Omental fat pad (tissue), 4 donors: ENCODE results near the gene GTSE1. TPM values are rescaled to one million over a fixed set of nuclear protein-coding genes. Genes with fewer than 3 reads are reported as not detected.

Experiments used
- ATAC-seq: fragments of 150-250 bp; one replicate; pipeline ENCODE4 v1.9.1; 2016; ENCODE audit warnings: mild to moderate bottlenecking, moderate library complexity; ENCODE audit not compliant: low FRiP score
- DNase-seq: peaks from one replicate; pipeline ENCODE4 v3.0.0-alpha.2; 2019; ENCODE audit warnings: low spot score
- CTCF ChIP-seq, 3 donors: fragments of 450-650 bp; IDR thresholded peaks; one replicate each; pipeline ENCODE4 v1.5.1; 2016 to 2017; ENCODE audit warnings: antibody characterized with exemption in 3 of 3, mild to moderate bottlenecking in 3 of 3, moderate library complexity in 2 of 3
- total RNA-seq, 4 donors: library from RNA; depleted of rRNA; stranded (reverse); fragments of >200 nt; gene quantifications; one replicate each; pipeline ENCODE4 v1.1.0, GENCODE V29; 2016

The GTSE1 gene, protein sequence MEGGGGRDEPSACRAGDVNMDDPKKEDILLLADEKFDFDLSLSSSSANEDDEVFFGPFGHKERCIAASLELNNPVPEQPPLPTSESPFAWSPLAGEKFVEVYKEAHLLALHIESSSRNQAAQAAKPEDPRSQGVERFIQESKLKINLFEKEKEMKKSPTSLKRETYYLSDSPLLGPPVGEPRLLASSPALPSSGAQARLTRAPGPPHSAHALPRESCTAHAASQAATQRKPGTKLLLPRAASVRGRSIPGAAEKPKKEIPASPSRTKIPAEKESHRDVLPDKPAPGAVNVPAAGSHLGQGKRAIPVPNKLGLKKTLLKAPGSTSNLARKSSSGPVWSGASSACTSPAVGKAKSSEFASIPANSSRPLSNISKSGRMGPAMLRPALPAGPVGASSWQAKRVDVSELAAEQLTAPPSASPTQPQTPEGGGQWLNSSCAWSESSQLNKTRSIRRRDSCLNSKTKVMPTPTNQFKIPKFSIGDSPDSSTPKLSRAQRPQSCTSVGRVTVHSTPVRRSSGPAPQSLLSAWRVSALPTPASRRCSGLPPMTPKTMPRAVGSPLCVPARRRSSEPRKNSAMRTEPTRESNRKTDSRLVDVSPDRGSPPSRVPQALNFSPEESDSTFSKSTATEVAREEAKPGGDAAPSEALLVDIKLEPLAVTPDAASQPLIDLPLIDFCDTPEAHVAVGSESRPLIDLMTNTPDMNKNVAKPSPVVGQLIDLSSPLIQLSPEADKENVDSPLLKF
- total RNA-seq: 1 to 10 TPM in 3 of 4 donors, not detected in 1; 1.1 to 2.5 (median 1.3) TPM

DNA sequence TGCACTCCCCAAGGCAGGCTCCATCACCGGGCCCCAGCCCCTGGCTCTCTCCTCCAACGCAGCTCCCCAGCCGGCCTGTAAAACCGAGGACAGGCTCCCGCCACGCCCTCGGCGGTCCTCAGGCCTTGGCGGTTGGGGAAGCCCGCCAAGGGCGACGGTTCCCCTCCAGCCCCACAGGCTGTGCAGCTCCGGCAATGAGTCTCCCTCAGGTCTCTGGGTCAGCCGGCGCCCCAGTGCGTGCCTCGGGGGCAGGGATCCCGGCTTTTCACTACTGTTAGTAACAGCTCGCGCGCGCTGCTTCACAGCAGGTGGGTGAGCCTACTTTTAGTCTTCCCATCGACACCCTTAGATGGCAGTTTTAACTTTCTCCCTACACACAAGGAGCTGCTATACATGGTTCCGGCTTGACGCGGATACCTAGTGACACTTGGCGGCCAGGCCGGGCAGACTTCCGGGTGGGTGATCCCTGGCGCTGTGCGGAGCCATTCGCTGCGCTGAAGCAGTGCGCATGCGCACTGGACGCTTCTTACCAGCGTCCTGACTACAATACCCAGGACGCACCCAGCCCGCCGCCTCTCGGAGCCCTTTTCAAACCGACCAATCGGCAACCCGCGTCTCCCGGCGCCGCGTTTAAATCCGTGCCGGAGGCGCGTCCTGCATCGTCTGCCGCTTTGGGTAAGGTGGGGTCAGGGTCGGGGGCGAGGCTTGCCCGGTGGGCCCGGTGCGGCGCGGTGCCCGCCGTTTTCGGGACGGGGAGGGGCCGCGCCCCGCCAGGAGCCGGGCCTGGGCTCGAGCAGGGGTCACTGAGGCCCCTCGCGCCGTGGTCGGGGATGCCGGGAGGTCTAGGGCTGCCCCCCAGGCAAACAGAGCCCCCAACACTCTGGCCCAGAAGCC is at the start of gene GTSE1:
GTSE1 (plus strand) TSS at position 614 of the 894 bp plus-strand sequence. CDS start 531 bp downstream, outside the sequence.
- TF ChIP-seq CTCF (IDR thresholded peaks at IDR 0.05): no peak
- DNase-seq (peak; percentile 87), ATAC-seq (peak; percentile 98)

GRCh38 chr22:46247443-46247975 is 49.2 kb upstream of the GTSE1 start:
- ATAC-seq (no peak), DNase-seq (no peak)
- TF ChIP-seq CTCF (IDR thresholded peaks at IDR 0.05): no peak

DNA sequence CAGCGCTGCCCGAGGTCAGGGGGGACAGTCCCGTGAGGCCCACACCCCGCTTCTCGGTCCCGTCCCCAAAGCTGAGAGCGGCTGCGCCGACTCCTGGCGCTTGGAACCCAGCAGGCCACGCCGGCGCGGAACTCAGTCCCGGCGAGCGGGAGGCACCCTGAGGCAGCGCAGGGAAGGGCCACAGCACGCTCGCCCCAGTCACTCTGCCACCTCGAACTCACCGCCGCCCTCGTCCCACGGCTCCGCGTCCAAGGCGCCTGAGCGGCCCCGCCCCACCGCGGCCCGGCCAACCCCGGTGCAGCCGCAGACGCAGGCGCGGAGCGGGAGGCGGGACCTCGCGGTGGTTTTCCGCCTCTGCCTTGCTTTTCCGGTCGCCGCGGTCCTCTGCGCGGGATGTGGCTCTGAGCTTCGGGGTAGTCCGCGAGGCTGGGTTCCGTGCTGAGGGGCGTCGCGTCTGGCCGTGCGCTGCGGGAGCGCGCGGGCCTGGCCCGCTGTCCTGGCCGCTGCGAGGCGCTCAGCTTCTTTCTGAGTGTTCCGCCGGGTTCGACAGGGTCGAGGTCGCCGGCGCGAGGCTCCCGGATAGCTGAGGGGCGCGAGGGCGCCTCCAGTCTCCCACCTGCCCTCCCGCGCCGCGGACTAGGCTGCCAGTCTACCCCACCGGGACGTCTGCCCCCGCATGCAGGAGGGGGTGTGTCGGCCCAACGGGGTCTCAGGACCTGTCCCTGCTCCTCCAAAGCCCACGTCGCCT is 46.5 kb upstream of the GTSE1 start, which contains the start of gene CDPF1:
CDPF1 (minus strand) TSS at position 259 of the 748 bp plus-strand sequence. CDS start 2,009 bp downstream, outside the sequence.
- no peak for TF ChIP-seq CTCF (IDR thresholded peaks at IDR 0.05)
- DNase-seq (peak; percentile 55), ATAC-seq (peak; percentile 94)

- ATAC-seq (peak; percentile 5), DNase-seq (no peak)
- no peak for TF ChIP-seq CTCF (IDR thresholded peaks at IDR 0.05)
Observed at GRCh38 chr22:46250783-46251125, 45.9 kb upstream of the GTSE1 start.

- TF ChIP-seq CTCF (IDR thresholded peaks at IDR 0.05): no peak
- ATAC-seq: no peak
- DNase-seq: no peak
Observed at GRCh38 chr22:46251266-46251665, 45.4 kb upstream of the GTSE1 start.
